PC-3 (cell line): ENCODE measurements around the gene HRG.

ENCODE experiments used
- CTCF ChIP-seq: fragments of 300-600 bp; sonication (generic); conservative IDR thresholded peaks from 2 replicates; pipeline ENCODE4 v1.5.1; 2017; ENCODE audit warnings: antibody characterized with exemption, low read depth, mild to moderate bottlenecking, low read length
- EZH2 ChIP-seq: fragments of 300-600 bp; sonication (generic); IDR thresholded peaks from one replicate; pipeline ENCODE4 v1.6.1; 2017; ENCODE audit warnings: antibody characterized with exemption, mild to moderate bottlenecking, low read length; ENCODE audit not compliant: unreplicated experiment

- no peak for TF ChIP-seq CTCF
- no peak for TF ChIP-seq EZH2
Measured at GRCh38 chr3:186628756-186629155, 37.1 kb upstream of the HRG start.
